GM19240 (cell line): ENCODE measurements around the gene SFXN1.
A peak's percentile ranks its signal among the peaks of the same experiment; 100 is the strongest.
"Not testable (repeated sequence)": the region's sequence is repeated elsewhere in the genome, so short reads cannot be mapped to it uniquely, and the experiment has no call there.

Experiments used
- DNase-seq: peaks from one replicate; pipeline ENCODE4 v3.0.0; 2011; ENCODE audit warnings: low spot score; ENCODE audit not compliant: insufficient read length

Gene SFXN1

DNA sequence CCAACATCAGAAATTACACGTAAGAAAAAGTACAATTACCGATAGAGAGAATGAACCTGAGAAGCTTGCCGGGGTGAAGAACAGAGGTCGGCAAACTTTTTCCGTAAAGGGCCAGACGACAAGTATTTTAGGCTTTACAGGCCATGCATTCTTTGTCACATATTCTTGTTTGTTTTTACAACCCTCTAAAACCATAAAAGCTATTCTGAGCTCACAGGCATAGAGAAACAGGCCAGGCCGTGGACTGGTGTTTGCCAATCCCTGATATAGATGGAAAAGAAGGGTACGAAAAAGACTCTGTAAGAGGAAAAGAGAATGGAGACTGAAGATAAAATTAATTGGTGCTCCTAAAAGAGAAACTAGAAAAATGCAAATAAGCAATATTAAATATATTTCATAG lies 15.4 kb downstream of the SFXN1 start:
- no peak for DNase-seq

DNA sequence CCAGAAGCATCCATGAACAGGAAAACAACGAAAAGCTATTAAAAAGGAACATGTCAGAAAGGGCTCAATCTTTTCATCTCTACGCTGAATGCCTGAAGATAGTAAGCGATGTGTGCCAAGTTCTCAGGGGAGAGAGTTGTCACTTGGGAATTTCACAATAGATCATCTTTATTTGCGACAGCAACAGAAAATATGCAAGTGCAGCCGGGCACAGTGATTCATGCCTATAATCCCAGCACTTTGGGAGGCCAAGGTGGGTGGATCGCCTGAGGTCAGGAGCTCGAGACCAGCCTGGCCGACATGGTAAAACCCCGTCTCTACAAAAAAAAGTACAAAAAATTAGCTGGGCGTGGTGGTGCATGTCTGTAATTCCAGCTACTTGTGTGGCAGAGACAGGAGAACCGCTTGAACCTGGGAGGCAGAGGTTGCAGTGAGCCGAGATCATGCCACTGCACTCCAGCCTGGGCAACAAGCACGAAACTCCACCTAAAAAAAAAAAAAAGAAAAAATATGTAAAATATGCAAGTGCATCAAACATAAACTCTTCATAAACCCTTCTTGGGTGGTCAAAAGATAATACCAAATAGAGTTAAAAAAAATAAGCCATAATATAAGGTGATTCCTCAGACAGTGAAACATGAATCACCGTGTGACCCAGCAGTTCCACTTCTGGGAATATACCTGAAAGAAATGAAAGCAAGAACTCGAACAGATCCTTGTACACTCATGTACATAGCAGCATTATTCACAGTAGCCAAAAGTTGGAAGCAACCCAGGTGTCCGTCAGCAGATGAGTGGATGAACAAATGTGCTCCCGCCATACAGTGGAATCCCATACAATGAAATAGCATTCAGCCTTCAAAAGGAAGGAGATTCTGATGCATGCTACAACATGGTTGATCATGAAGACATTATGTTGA lies 16.2 kb downstream of the SFXN1 start:
- DNase-seq, result no peak

DNA sequence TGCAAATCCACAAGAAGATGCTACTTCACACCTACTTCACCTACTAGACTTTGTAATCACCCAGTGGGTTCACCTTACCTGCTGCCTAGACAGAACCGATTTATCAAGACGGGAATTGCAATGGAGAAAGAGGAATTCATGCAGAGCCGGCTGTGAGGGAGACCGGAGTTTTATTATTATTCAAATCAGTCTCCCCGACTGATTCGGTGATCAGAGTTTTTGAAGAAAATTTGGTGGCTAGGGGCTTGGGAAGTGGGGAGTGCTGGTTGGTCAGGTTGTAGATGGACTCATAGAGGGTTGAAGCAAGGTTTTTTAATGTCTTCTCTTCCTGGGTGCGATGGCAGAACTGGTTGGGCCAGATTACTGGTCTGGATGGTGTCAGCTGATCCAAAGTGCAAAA lies 23.4 kb downstream of the SFXN1 start:
- no peak for DNase-seq

DNA sequence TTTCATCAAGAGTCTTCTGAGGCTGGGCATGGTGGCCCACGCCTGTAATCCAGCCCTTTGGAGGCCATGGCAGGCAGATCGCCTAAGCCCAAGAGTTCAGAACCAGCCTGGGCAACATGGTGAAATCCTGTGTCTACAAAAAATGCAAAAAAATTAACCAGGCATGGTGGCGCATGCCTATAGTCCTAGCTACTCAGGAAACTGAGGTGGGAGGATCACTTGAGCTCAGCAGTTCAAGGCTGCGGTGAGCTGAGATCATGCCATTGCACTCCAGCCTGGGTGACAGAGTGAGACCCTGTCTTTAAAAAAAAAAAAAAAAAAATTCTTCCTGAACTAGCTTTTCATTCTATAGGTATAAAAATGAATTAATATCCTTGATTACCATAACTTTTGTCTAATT lies 29.3 kb downstream of the SFXN1 start:
- not testable (repeated sequence) for DNase-seq

DNA sequence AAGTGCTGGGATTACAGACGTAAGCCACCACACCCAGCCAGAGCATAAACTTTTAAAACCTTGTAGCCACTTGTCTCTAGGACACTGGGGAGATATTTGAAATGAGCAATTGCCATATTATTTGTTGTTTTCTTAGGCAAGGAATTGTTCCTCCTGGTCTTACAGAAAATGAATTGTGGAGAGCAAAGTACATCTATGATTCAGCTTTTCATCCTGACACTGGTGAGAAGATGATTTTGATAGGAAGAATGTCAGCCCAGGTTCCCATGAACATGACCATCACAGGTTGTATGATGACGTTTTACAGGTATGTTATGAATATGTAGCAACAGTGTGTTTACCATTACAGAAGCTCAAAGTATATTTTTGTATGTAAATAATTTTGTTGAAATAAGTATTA lies 30.5 kb downstream of the SFXN1 start:
- no peak for DNase-seq

DNA sequence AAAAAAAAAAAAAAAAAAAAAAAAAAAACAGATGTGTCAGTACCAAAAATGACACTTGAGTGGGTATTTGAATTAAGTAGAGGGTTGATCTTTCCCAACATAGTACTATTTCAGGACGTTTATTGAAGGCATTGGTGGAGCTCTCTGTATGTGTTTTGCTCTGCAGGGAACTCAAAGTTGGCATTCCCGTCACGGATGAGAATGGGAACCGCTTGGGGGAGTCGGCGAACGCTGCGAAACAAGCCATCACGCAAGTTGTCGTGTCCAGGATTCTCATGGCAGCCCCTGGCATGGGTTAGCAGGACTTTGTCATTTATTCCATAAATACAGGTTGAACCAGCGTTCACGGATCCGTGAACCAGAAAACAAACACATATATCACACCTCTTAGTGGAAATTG lies 34.9 kb downstream of the SFXN1 start:
- DNase-seq, result no peak

DNA sequence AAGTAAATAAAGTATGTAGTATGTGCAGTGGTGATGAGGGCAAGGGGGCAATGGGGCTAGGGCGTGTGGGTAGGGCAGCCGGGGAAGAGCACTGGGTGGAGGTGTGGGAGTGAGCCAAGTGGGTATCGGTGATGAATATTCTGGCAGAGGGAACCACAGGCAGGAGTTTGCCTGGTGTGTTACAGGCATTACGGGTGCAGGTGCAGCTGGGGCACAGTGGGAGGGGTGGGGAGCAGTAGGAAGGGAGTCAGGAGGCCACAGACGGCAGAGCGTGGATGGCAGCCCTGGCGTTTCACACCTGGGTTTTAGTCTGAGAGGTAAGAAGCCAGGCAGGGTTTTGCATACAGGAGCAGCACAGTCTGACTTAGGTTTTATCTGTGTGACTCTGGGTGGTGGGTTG lies 35.4 kb downstream of the SFXN1 start:
- no peak for DNase-seq

DNA sequence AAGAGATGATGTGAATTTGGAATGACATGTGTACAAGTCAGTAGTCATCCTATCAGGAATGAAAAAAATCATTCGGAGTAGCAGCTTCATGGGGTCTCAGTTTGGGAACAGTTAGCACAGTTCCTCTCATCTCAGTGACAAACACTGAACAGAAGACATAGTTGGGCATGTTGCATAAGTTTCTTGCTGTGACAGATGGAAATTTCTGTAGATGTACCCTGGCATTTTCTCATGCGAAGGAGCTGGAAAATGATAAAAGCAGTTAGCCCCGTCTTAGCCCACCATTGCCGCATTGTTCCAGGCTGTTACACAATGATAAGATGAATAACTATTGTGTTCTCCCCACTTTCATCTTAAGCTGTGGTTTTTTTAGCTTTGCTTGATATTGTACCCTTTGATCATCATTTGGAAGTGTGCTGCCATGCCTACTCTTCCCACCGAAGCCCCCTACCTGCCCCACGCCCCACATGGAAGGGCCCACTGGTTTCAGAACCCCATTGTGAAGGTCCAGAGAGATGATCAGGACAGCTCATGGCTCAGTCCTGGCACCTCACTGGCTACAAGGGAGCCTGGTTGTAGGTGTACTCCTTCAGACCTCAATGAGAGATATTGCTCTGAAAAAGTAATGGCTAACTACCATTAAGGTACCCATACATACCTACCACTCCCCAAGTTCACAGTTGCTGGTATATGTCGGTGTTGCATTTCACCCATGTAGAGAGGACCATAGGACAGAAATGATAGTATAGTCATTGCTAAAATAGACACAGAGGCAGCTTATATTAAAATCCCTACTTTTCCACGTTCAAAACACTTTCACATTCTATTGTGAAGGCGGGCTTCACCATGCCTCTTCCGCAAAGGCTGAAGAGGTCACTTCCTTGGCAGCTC lies 38.8 kb downstream of the SFXN1 start:
- no peak for DNase-seq

DNA sequence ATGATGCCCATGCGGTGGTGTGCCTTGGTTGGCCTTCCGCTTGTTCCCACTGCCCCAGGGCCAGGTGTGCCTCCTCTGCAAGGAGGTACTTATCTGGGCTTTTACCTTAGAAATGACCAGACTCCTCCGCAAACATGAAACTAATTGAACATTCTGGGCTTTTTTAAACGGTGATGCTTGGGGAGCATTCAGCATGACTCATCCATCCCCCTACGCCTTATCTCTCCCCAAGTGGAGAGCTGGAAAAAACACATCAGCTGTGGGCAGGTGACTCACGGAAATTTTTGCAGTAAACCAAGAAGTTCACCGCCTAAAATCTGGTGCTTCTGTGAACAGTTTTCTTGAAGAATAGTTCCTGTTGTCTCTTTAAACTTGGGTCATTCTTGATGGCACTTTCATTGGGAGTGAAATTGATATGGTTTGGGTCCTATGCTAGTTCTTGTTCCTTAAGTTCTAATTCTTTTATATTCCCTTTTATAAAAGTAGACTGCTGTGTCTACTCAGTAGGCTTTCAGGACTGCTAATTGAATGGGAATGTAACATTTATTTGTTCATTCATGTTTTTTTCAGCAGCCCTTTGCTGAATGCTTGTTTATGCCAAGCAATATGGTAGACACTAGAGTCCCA lies 39.6 kb downstream of the SFXN1 start:
- DNase-seq, result no peak

DNA sequence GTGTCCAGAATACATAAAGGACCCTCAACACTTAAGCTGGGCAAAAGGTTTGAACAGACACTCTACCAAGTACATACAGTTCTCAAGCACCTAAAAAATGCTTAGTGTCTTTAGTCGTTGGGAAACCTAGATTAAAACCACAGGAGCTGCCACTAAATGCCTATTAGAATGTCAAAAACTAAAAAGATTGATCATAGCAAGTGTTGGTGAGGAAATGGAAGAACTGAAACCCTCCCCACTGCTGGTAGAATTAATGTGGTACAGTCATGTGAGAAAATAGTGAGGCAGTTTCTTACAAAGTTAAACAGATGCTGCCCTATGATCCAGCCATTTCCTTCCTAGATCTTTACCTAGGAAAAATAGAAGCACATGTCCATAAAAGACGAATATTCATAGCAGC lies 40.6 kb downstream of the SFXN1 start:
- DNase-seq, result no peak

DNA sequence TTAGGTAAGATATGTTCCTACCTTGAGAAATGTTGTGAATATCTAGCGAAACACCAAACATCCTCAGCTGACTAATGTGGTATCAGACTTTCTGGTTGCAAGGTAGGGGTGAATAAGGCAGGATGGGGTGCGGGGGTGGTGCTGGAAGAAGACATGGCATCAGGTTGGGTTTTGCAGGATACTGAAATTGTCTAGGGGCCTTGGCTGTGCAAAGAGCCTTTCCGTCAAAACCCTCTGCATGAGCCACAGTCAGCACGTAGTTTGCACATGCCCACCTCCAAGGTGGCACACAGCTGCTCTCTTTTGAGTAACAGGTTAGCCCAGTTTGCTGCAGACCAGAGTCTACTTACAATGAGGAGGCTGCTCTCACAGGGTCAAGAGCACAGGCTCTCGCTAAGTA lies 42.0 kb downstream of the SFXN1 start:
- no peak for DNase-seq

DNA sequence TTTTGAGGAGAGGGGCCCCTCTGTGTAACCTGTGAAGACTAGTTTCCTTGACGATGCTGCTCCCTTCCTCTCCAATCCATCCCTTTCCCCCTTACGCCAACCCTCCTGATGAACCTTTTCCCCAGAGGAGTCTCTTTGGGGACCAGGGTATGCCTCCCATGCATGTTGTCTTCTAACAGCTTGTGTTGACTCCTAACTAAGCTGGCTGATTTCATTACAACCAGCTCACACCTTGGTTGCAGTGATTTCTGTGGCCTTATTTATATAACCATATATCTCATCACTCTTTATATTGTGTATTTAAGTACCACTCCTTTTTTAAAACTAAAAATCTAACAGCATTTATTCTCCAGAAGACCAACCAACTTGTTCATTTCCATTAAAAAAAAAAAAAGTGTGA lies 42.5 kb downstream of the SFXN1 start:
- no peak for DNase-seq

DNA sequence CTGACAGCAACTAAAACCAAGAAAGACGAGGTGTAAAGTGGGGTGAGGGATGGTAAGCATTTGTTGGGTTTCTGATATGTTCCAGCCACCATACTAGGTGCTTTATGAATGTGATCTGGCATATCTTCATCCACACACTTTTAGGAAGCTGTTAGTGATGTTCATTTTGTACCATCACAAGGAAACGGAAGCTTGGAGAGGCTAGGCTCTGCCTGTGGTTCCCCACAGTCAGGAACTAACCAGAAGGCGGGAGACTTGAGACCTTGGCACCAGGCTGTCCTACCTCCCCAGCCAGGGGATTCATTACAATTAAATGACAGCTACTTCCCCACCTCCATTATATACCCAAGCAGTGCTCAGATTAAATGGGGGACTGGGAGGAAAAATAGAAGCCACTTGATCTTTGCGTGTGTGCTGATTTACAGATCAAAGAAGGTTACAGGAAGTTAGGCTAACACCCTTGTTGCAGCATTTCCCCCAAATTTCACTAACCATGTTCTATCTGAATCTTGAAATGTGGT lies 43.0 kb downstream of the SFXN1 start:
- no peak for DNase-seq

DNA sequence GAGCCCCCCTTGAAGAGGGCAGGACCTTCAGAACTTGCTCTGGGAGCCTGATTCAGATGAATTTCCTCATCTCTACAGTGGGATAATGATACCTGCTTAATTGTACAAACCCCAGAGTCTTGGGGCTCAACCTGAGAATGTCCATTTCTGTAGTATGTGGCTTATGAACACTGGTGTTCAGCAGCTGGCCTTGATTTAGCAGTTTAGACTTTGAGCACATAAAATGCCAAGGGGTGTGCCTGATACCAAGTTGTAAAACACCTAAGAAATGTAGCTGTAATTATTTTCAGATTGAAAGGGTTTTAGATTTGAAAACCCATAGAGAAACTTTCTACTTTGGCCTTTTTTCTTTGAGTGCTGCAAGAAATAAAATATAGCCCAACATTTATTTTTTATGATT lies 44.9 kb downstream of the SFXN1 start:
- DNase-seq, result no peak

DNA sequence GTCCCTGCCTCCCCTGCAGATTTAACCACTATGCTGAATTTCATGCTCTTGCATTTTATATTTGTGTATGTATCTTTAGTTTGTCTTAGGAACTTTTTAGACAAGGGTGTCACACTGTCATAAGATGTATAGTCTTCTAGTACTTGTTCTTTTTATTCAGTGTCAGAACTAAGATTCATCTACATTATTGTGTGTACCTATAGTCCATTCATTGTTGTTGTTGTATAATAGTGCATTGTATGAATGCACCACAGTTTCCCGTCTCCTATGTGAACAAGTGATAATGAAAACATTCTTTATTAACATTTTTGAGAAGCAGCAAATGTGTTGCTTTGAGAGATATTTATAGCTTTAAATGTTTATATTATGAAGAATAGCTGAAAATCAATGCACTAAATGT lies 45.9 kb downstream of the SFXN1 start:
- DNase-seq, result no peak

DNA sequence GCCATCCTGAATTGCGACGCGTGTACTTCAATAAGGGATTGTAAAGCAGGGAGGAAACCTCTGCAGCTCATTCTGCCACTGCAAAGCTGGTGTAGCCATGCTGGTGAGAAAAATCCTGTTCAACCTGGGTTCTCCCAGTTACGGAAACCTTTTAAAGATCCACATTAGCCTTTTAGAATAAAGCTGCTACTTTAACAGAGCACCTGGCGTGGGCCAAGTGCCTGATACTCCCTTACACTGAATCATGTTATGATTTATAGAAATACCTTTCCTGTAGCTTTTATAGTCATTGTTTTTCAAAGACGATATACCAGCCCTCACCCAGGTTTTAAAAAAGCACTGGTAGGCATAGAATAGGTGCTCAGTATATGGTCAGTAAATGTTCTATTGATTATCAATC lies 48.3 kb downstream of the SFXN1 start:
- no peak for DNase-seq

DNA sequence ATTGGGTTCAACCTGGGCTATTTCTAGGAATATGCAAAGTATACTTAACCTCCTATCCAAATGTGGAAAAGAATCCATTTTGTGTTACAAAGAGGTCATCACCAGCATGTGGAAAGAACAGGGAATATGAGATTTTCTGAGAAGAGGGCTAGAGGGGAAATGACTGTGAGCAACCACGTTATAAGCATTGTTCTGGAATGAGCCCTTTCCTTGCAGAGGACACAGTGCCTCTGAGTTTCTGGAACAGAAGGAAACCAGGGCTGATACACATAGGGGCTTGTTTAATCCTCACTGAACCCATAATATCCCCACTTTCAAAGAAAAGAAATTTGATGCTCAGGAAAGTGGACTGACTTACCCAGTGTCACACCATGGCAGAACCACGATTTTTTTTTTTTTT lies 53.0 kb downstream of the SFXN1 start:
- no peak for DNase-seq

DNA sequence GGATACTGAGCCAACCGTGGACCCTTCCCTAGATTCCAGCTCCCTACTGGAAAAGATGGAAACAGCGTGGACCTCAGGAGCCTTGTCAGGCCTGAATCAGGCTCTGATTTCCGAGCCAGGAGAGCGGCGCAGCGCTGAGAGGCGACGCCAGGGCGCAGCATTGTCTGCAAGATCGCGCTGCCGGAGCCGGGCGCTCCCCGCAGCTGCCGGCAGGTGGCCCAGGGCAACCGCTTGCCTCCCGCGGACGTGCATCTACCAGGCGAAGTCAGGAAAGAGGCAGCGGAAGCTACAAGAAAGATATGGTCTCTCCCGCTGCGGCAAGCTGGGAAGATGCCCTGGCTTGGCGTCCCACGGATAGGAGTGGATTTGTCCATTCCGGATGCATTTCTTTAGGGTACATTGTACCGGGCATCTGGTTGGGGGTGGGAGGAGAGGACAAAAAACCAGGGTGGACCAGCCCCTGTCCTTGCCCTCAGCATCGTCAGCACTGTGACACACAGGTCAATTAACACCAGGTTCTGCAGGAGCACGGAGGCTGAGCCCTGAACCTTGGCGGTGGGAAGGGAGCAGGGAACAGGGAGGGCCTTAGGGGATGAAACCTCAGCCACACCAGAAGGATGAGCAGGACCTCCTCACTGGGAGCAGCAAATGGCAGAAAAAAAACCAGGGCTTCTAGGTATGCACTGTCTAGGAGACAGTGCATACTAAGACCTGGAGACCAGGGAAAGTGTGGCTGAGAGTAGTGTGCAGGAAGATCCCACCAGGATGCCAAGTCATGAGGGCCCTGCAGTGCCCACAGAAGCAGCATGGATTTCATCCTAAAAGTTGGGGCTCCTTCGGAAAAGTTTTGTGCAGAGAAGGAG lies 55.9 kb downstream of the SFXN1 start:
- DNase-seq, result peak; percentile 61

DNA sequence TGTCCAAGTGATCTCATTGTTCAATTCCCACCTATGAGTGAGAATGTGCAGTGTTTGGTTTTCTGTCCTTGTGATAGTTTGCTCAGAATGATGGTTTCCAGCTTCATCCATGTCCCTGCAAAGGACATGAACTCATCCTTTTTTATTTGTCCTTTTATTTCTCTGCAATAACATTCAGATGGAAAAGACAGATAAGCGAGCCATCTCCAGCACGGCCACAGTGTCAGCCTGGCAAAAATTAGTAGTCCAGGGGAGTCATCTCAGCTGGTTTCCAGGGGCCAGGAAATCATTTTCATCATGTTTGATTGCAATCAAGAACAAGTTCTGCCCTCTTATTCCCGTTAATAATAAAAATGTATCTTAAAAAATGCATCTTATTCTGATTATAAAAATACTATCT lies 57.0 kb downstream of the SFXN1 start:
- not testable (repeated sequence) for DNase-seq

DNA sequence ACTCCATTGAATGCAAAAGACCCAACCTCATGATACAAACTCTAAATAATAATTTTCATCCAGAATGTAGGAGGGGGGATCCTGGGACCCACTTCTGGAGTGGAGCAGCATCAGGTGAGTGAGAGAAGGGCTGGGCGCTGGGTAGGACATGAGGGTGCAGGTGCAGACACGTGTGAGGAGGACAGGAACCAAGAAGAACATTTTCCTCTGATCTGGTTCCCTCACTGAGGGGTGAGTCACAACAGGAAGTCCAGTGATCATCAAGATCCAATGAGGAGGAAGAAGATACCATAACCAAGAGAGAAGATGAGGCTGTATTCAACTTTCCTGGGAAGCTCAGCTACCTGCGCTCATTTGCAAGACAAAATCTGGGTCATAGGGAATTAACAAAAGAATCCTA lies 57.4 kb downstream of the SFXN1 start:
- DNase-seq, result no peak

DNA sequence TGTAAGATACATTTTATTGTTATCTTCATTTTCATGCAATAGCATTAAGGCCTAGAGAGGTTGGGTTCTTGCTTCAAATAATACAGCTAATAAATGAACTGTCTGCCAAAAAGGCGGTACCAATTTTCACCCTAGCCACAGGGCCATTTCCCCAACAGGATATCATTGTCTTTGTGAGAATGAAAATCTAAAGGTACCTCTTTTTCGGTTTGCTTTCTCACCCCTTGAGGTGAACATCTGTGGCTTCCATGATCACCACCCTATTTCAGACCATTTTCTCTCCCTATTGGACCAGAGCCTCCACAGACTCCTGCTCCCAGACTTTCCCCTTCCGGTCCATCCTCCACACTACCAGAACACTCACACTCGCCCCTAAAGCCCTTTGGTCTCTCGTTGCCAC lies 60.2 kb downstream of the SFXN1 start:
- no peak for DNase-seq
